ENCODE data around the gene ST7.

ST7 gene

GRCh38 chr7:117190746-117191435 is 237.6 kb downstream of the ST7 start:
- no peaks in the 10 kb centered on the region for H3K9me3 ChIP-seq
- H3K4me1 ChIP-seq, result peaks cover 20% of the 10 kb centered on the region
- H3K27me3 ChIP-seq (ENCODE audit: low read depth), result no peaks in the 10 kb centered on the region
- H3K4me3 ChIP-seq, result no peak overlapping the region
- no peak for DNase-seq (ENCODE audit: low spot score in 2 of 2)
- in situ Hi-C loops (cut with MboI; ENCODE audit: low sequenced_read_pairs), result no loop called here
- no peaks in the 10 kb centered on the region for H3K36me3 ChIP-seq (replicated peaks)

- no peaks in the 10 kb centered on the region for H3K9me3 ChIP-seq
- H3K36me3 ChIP-seq (replicated peaks), result no peaks in the 10 kb centered on the region
- DNase-seq (ENCODE audit: low spot score in 2 of 2), result no peak
- in situ Hi-C loops (cut with MboI; ENCODE audit: low sequenced_read_pairs), result no loop called here
- peaks cover 20% of the 10 kb centered on the region for H3K4me1 ChIP-seq
- no peaks in the 10 kb centered on the region for H3K27me3 ChIP-seq (ENCODE audit: low read depth)
- no peak overlapping the region for H3K4me3 ChIP-seq
These were observed 238.8 kb downstream of the ST7 start for GRCh38 chr7:117192108-117192507.

GRCh38 chr7:117193564-117193963 is 240.3 kb downstream of the ST7 start:
- H3K4me1 ChIP-seq, result peaks cover 18% of the 10 kb centered on the region
- in situ Hi-C loops (cut with MboI; ENCODE audit: low sequenced_read_pairs), result no loop called here
- H3K9me3 ChIP-seq, result no peaks in the 10 kb centered on the region
- no peak overlapping the region for H3K4me3 ChIP-seq
- no peaks in the 10 kb centered on the region for H3K36me3 ChIP-seq (replicated peaks)
- H3K27me3 ChIP-seq (ENCODE audit: low read depth), result no peaks in the 10 kb centered on the region
- no peak for DNase-seq (ENCODE audit: low spot score in 2 of 2)

GRCh38 chr7:117194445-117194844 is 241.1 kb downstream of the ST7 start:
- Histone ChIP-seq H3K4me1 (peaks cover 18% of the 10 kb centered on the region), H3K36me3 (replicated peaks) (no peaks in the 10 kb centered on the region), H3K27me3 (ENCODE audit: low read depth) (no peaks in the 10 kb centered on the region), H3K4me3 (no peak overlapping the region), H3K9me3 (no peaks in the 10 kb centered on the region)
- peak; percentile 20 to 87 for DNase-seq (ENCODE audit: low spot score in 2 of 2)
- in situ Hi-C loops (cut with MboI; ENCODE audit: low sequenced_read_pairs), result no loop called here

GRCh38 chr7:117195361-117196029 is 242.2 kb downstream of the ST7 start:
- Histone ChIP-seq H3K4me1 (peaks cover 23% of the 10 kb centered on the region), H3K9me3 (no peaks in the 10 kb centered on the region), H3K4me3 (no peak overlapping the region), H3K36me3 (replicated peaks) (no peaks in the 10 kb centered on the region), H3K27me3 (ENCODE audit: low read depth) (no peaks in the 10 kb centered on the region)
- DNase-seq (ENCODE audit: low spot score in 2 of 2), result peak in 1 of 2 experiments; percentile 19
- in situ Hi-C loops (cut with MboI; ENCODE audit: low sequenced_read_pairs), result no loop called here

GRCh38 chr7:117200132-117200531 is 246.8 kb downstream of the ST7 start:
- H3K4me1 ChIP-seq, result peaks cover 14% of the 10 kb centered on the region
- H3K27me3 ChIP-seq (ENCODE audit: low read depth), result no peaks in the 10 kb centered on the region
- in situ Hi-C loops (cut with MboI; ENCODE audit: low sequenced_read_pairs), result no loop called here
- H3K36me3 ChIP-seq (replicated peaks), result no peaks in the 10 kb centered on the region
- H3K9me3 ChIP-seq, result no peaks in the 10 kb centered on the region
- no peak for DNase-seq (ENCODE audit: low spot score in 2 of 2)
- H3K4me3 ChIP-seq, result no peak overlapping the region

GRCh38 chr7:117200786-117201458 is 247.6 kb downstream of the ST7 start:
- no peaks in the 10 kb centered on the region for H3K27me3 ChIP-seq (ENCODE audit: low read depth)
- H3K4me3 ChIP-seq, result no peak overlapping the region
- peaks cover 9% of the 10 kb centered on the region for H3K4me1 ChIP-seq
- H3K9me3 ChIP-seq, result no peaks in the 10 kb centered on the region
- H3K36me3 ChIP-seq (replicated peaks), result no peaks in the 10 kb centered on the region
- DNase-seq (ENCODE audit: low spot score in 2 of 2), result peak; percentile 38 to 93
- in situ Hi-C loops (cut with MboI; ENCODE audit: low sequenced_read_pairs), result no loop called here

GRCh38 chr7:117202511-117202910 is 249.2 kb downstream of the ST7 start:
- in situ Hi-C loops (cut with MboI; ENCODE audit: low sequenced_read_pairs), result no loop called here
- peaks cover 9% of the 10 kb centered on the region for H3K4me1 ChIP-seq
- no peak overlapping the region for H3K4me3 ChIP-seq
- no peaks in the 10 kb centered on the region for H3K9me3 ChIP-seq
- no peaks in the 10 kb centered on the region for H3K27me3 ChIP-seq (ENCODE audit: low read depth)
- no peaks in the 10 kb centered on the region for H3K36me3 ChIP-seq (replicated peaks)
- DNase-seq (ENCODE audit: low spot score in 2 of 2), result no peak

GRCh38 chr7:117203205-117203604 is 249.9 kb downstream of the ST7 start:
- H3K9me3 ChIP-seq, result no peaks in the 10 kb centered on the region
- DNase-seq (ENCODE audit: low spot score in 2 of 2), result no peak
- H3K4me1 ChIP-seq, result peaks cover 9% of the 10 kb centered on the region
- in situ Hi-C loops (cut with MboI; ENCODE audit: low sequenced_read_pairs), result no loop called here
- H3K36me3 ChIP-seq (replicated peaks), result no peaks in the 10 kb centered on the region
- H3K27me3 ChIP-seq (ENCODE audit: low read depth), result no peaks in the 10 kb centered on the region
- no peak overlapping the region for H3K4me3 ChIP-seq

- in situ Hi-C loops (cut with MboI; ENCODE audit: low sequenced_read_pairs), result no loop called here
- Histone ChIP-seq H3K9me3 (no peaks in the 10 kb centered on the region), H3K4me3 (no peak overlapping the region), H3K4me1 (peaks cover 3% of the 10 kb centered on the region), H3K27me3 (ENCODE audit: low read depth) (no peaks in the 10 kb centered on the region), H3K36me3 (replicated peaks) (no peaks in the 10 kb centered on the region)
- no peak for DNase-seq (ENCODE audit: low spot score in 2 of 2)
These were observed 252.6 kb downstream of the ST7 start for GRCh38 chr7:117205873-117206272.

GRCh38 chr7:117208257-117208656 is 255.0 kb downstream of the ST7 start:
- H3K27me3 ChIP-seq (ENCODE audit: low read depth), result no peaks in the 10 kb centered on the region
- no peaks in the 10 kb centered on the region for H3K9me3 ChIP-seq
- H3K4me3 ChIP-seq, result no peak overlapping the region
- H3K4me1 ChIP-seq, result no peaks in the 10 kb centered on the region
- no peaks in the 10 kb centered on the region for H3K36me3 ChIP-seq (replicated peaks)
- in situ Hi-C loops (cut with MboI; ENCODE audit: low sequenced_read_pairs), result no loop called here
- no peak for DNase-seq (ENCODE audit: low spot score in 2 of 2)

GRCh38 chr7:117210397-117210796 is 257.1 kb downstream of the ST7 start:
- no peak for DNase-seq (ENCODE audit: low spot score in 2 of 2)
- Histone ChIP-seq H3K4me3 (no peak overlapping the region), H3K27me3 (ENCODE audit: low read depth) (no peaks in the 10 kb centered on the region), H3K36me3 (replicated peaks) (no peaks in the 10 kb centered on the region; the same call in 1 of the 2 replicates), H3K4me1 (no peaks in the 10 kb centered on the region), H3K9me3 (no peaks in the 10 kb centered on the region)
- in situ Hi-C loops (cut with MboI; ENCODE audit: low sequenced_read_pairs), result no loop called here

- in situ Hi-C loops (cut with MboI; ENCODE audit: low sequenced_read_pairs), result no loop called here
- H3K4me3 ChIP-seq, result no peak overlapping the region
- DNase-seq (ENCODE audit: low spot score in 2 of 2), result no peak
- H3K36me3 ChIP-seq (replicated peaks), result no peaks in the 10 kb centered on the region; the same call in 1 of the 2 replicates
- H3K4me1 ChIP-seq, result no peaks in the 10 kb centered on the region
- no peaks in the 10 kb centered on the region for H3K9me3 ChIP-seq
- H3K27me3 ChIP-seq (ENCODE audit: low read depth), result no peaks in the 10 kb centered on the region
These were observed 257.6 kb downstream of the ST7 start for GRCh38 chr7:117210908-117211307.

- Histone ChIP-seq H3K27me3 (ENCODE audit: low read depth) (no peaks in the 10 kb centered on the region), H3K4me3 (no peak overlapping the region), H3K4me1 (no peaks in the 10 kb centered on the region), H3K9me3 (no peaks in the 10 kb centered on the region), H3K36me3 (replicated peaks) (no peaks in the 10 kb centered on the region; the same call in 1 of the 2 replicates)
- DNase-seq (ENCODE audit: low spot score in 2 of 2), result no peak
- in situ Hi-C loops (cut with MboI; ENCODE audit: low sequenced_read_pairs), result no loop called here
These were observed 258.3 kb downstream of the ST7 start for GRCh38 chr7:117211614-117212013.
